Transverse colon (tissue), 4 donors: Measurements from ENCODE around the gene EXTL1. TPM values are rescaled to one million over a fixed set of nuclear protein-coding genes. Genes with fewer than 3 reads are reported as not detected.

Source experiments
- DNase-seq: peaks from one replicate; pipeline ENCODE4 v3.0.0-alpha.2; 2019
- H3K27ac ChIP-seq, 4 donors: fragments of 200-600 bp; sonication (generic); 2 replicates each; pipeline ENCODE4 v1.5.1; 2016 to 2018; ENCODE audit warnings: inconsistent platforms in 4 of 4
- H3K27me3 ChIP-seq: fragments of 200-600 bp; sonication (generic); 2 replicates; pipeline ENCODE4 v1.5.1; 2017; ENCODE audit warnings: inconsistent platforms
- H3K36me3 ChIP-seq, 4 donors: fragments of 200-600 bp; sonication (generic); 2 replicates each; pipeline ENCODE4 v1.5.1; 2017 to 2019; ENCODE audit warnings: inconsistent platforms in 4 of 4
- H3K4me1 ChIP-seq, 4 donors: fragments of 200-600 bp; sonication (generic); 2 replicates each; pipeline ENCODE4 v1.5.1; 2017 to 2020; ENCODE audit warnings: inconsistent platforms in 4 of 4
- H3K4me3 ChIP-seq, 4 donors: fragments of 200-600 bp; sonication (generic); 1 replicate in 1 of 4; 2 replicates in 3 of 4; pipeline versions ENCODE4 v1.5.1 to v1.6.1; 2017 to 2019; ENCODE audit warnings: inconsistent platforms in 4 of 4
- H3K9me3 ChIP-seq, 2 donors: fragments of 200-600 bp; sonication (generic); 2 replicates each; pipeline ENCODE4 v1.5.1; 2017 to 2019; ENCODE audit warnings: inconsistent platforms in 2 of 2
- EP300 ChIP-seq: sonication (generic); formaldehyde crosslinking; IDR thresholded peaks from one replicate; pipeline ENCODE4 v1.6.1; 2017; ENCODE audit warnings: antibody characterized with exemption, low read depth
- POLR2A ChIP-seq: fragments of 450-650 bp; IDR thresholded peaks from one replicate; pipeline ENCODE4 v1.6.1; 2016; ENCODE audit warnings: antibody characterized with exemption, mild to moderate bottlenecking, moderate library complexity
- POLR2AphosphoS5 ChIP-seq, 3 donors: sonication (generic); formaldehyde crosslinking; IDR thresholded peaks; one replicate each; pipeline ENCODE4 v1.6.1; 2016; ENCODE audit warnings: antibody characterized with exemption in 3 of 3
- WGBS, 2 donors: methylation state at CpG; one replicate each; pipeline ENCODE4 v1.1.5; 2018; ENCODE audit warnings: low coverage in 1 of 2; 5-methylcytosine and 5-hydroxymethylcytosine counted together
- in situ Hi-C, 4 donors: fragments of 200-750 bp; cut with MboI; loops; one replicate each; pipeline versions ENCODE4 v1.15.0 to v1.15.1; 2017; ENCODE audit warnings: low sequenced_read_pairs in 3 of 4, low pct_ligation_motif_present in 1 of 4, low pct_unique_long_range_greater_than_20kb in 1 of 4
- intact Hi-C: fragments of 100-400 bp; cut with DNase I; formaldehyde crosslinking; loops from one replicate; pipeline ENCODE4 v1.15.1; 2023; ENCODE audit warnings: low total_unique reads
- total RNA-seq, 4 donors: library from RNA; depleted of rRNA; stranded (reverse); fragments of >200 nt; gene quantifications; one replicate each; pipeline ENCODE4 v1.1.0, GENCODE V29; 2016
- TF ChIP-seq, protein P1 (sequence below), 5 experiments: fragments of 200-600 bp in 3 of 5; fragments of 450-650 bp in 2 of 5; sonication (generic) in 3 of 5; IDR thresholded peaks; 1 replicate in 2 of 5; 2 replicates in 3 of 5; pipeline ENCODE4 v1.5.1; 2016 to 2017; ENCODE audit warnings: antibody characterized with exemption in 5 of 5, inconsistent platforms in 3 of 5, mild to moderate bottlenecking in 2 of 5, moderate library complexity in 1 of 5

Gene EXTL1
- total RNA-seq, 4 donors from 2014 or later = 0.16 to 0.41 TPM; not detected in 2

DNA sequence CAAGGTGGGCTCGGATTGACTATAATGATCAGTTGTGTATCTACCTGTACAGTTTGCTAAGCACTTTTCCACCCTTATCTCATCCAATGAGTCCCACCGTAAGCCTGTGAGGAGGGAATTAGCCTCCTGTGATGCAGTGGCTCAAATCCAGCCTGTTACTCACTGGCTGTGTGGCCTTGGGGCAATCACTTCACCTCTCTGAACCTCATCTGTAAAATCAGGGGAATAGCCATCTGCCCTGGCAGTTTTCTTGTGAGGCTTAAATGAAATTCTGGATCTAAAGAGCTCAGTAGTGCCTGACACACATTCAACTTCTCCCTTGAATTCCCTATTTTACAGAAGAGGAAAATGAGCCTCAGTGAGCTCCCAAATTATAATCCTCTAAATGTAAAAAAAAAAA, 7.4 kb upstream of the EXTL1 start:
- 92% methylated on average over 2 of the region's 2 CpGs; no CpG with 5 or more reads in 1 of the 2 donors for WGBS, 2 donors
- Histone ChIP-seq H3K36me3 (no peaks in the 10 kb centered on the region), H3K27me3 (no peaks in the 10 kb centered on the region), H3K4me1 (no peaks in the 10 kb centered on the region), H3K9me3 (no peaks in the 10 kb centered on the region), H3K27ac (no peak overlapping the region), H3K4me3 (no peak overlapping the region)
- DNase-seq = no peak
- intact Hi-C loops = no loop called here
- TF ChIP-seq, protein P1, sequence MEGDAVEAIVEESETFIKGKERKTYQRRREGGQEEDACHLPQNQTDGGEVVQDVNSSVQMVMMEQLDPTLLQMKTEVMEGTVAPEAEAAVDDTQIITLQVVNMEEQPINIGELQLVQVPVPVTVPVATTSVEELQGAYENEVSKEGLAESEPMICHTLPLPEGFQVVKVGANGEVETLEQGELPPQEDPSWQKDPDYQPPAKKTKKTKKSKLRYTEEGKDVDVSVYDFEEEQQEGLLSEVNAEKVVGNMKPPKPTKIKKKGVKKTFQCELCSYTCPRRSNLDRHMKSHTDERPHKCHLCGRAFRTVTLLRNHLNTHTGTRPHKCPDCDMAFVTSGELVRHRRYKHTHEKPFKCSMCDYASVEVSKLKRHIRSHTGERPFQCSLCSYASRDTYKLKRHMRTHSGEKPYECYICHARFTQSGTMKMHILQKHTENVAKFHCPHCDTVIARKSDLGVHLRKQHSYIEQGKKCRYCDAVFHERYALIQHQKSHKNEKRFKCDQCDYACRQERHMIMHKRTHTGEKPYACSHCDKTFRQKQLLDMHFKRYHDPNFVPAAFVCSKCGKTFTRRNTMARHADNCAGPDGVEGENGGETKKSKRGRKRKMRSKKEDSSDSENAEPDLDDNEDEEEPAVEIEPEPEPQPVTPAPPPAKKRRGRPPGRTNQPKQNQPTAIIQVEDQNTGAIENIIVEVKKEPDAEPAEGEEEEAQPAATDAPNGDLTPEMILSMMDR (IDR thresholded peaks at IDR 0.05) = no peak
- TF ChIP-seq POLR2AphosphoS5 (IDR thresholded peaks at IDR 0.05) (no peak), EP300 (no peak), POLR2A (no peak)
- in situ Hi-C loops = no loop called here

- peak; percentile 44 for DNase-seq
Measured at GRCh38 chr1:26015358-26015757, 6.2 kb upstream of the EXTL1 start.

DNA sequence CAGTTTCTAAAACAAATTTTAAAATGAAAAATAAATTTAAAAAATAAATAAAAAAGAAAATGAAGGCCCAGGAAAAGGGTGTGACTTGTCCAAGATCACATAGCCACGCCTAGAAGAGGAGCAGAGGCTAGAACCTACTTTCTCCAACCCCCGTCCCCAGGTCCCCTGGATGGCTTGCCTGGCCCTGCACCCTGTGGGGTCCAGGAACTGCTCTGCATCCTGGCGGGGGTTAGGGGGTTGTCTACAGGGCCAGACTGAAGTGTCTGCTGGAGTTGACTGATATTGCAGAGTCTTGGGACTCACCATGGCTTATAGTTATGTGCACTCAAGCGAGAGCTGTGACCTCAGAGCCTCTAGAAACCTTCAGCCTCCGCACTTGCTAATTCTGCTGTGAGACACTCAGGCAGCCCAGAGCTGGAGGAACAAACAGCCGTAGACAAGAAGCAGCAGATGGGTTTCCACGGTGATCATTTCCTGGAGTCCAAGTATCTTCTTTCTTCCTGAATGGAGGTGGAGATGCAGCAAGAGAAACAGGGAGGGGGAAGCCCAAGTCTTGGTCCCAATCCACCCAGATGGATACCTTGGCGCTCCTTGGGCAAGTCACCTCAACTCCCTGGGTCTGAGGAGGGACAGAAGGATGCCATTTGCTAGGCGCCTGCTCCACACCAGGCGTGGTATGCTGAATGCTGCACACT, 5.2 kb upstream of the EXTL1 start:
- in situ Hi-C loops = no loop called here
- Histone ChIP-seq H3K36me3 (no peaks in the 10 kb centered on the region), H3K4me1 (no peaks in the 10 kb centered on the region), H3K27me3 (no peaks in the 10 kb centered on the region), H3K9me3 (no peaks in the 10 kb centered on the region), H3K27ac (no peak overlapping the region), H3K4me3 (no peak overlapping the region)
- intact Hi-C loops = no loop called here
- no peak for DNase-seq
- WGBS, 2 donors = 68 to 100% methylated on average over 2 to 10 of the region's 10 CpGs
- TF ChIP-seq, protein P1 (IDR thresholded peaks at IDR 0.05) = no peak
- no peak for TF ChIP-seq EP300
- TF ChIP-seq POLR2A = no peak
- no peak for TF ChIP-seq POLR2AphosphoS5 (IDR thresholded peaks at IDR 0.05)

More at GRCh38 chr1:26015358-26015757, 6.2 kb upstream of the EXTL1 start:
- Histone ChIP-seq H3K4me1 (no peaks in the 10 kb centered on the region), H3K27ac (no peak overlapping the region), H3K4me3 (no peak overlapping the region), H3K9me3 (no peaks in the 10 kb centered on the region), H3K27me3 (no peaks in the 10 kb centered on the region), H3K36me3 (no peaks in the 10 kb centered on the region)
- intact Hi-C loops (no loop called here), in situ Hi-C loops (no loop called here)
- 81 to 100% methylated on average over 1 to 2 of the region's 2 CpGs for WGBS, 2 donors
- TF ChIP-seq, protein P1 (IDR thresholded peaks at IDR 0.05) = no peak
- TF ChIP-seq EP300 = no peak
- no peak for TF ChIP-seq POLR2A
- no peak for TF ChIP-seq POLR2AphosphoS5 (IDR thresholded peaks at IDR 0.05)

- H3K4me3 ChIP-seq = no peak overlapping the region
- H3K4me1 ChIP-seq = peaks cover 0 to 5% (median 2%) of the 10 kb centered on the region in 4 donors
- no peaks in the 10 kb centered on the region for H3K27me3 ChIP-seq
- intact Hi-C loops = no loop called here
- no peak for DNase-seq
- H3K36me3 ChIP-seq = no peaks in the 10 kb centered on the region
- H3K9me3 ChIP-seq = no peaks in the 10 kb centered on the region
- no peak overlapping the region for H3K27ac ChIP-seq
- WGBS, 2 donors = 76% methylated on average over 6 of the region's 6 CpGs; no CpG with 5 or more reads in 1 of the 2 donors
- in situ Hi-C loops = no loop called here
- TF ChIP-seq, protein P1 (IDR thresholded peaks at IDR 0.05) = no peak
- no peak for TF ChIP-seq POLR2AphosphoS5 (IDR thresholded peaks at IDR 0.05)
- no peak for TF ChIP-seq POLR2A
- TF ChIP-seq EP300 = no peak
Measured at GRCh38 chr1:26016953-26017545, 4.5 kb upstream of the EXTL1 start.
